Hematopoietic multipotent progenitor cell (in vitro differentiated cells): ENCODE data around the gene FN1. TPM values are rescaled to one million over a fixed set of nuclear protein-coding genes. Genes with fewer than 3 reads are reported as not detected.
"Not testable (repeated sequence)": the region's sequence is repeated elsewhere in the genome, so short reads cannot be mapped to it uniquely, and the experiment has no call there.

Experiments
- DNase-seq, 3 donors: peaks; one replicate each; pipeline ENCODE4 v3.0.0-alpha.2; 2011 to 2015; ENCODE audit warnings: low read depth in 2 of 3, low spot score in 2 of 3
- total RNA-seq: library from RNA; depleted of rRNA; stranded (reverse); fragments of >200 nt; gene quantifications from one replicate; pipeline ENCODE4 v1.2.3, GENCODE V29; 2012

The FN1 gene
- total RNA-seq, 1 donor: 0.54 TPM

DNA sequence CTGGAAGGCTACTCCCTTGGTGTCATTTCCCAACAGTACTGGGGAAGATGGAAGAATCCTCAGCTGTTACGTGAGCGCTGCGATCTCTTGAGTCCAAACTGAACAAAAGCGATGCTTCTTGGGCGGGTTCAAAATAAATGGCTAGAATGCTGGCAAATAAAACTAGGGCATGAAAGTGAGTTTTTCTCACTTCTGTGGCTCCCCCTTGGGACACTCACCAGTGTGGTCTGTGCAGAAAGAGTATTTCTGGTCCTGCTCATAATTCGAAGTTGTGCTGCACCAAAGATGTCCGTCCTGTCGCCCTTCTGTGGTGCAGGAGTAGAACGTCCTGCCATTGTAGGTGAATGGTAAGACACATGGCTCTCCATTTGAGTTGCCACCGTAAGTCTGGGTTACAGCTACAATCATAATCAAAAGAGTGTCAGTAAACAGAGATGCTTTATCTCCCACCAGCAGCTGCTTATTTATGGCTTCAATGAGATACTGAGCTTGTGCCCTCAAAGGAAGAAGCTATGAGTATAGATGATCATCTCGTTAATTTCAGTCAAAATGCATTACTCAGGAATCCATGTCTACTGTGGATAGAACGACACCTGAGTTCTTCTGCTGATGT is 11.8 kb downstream of the FN1 start:
- DNase-seq: no peak

DNA sequence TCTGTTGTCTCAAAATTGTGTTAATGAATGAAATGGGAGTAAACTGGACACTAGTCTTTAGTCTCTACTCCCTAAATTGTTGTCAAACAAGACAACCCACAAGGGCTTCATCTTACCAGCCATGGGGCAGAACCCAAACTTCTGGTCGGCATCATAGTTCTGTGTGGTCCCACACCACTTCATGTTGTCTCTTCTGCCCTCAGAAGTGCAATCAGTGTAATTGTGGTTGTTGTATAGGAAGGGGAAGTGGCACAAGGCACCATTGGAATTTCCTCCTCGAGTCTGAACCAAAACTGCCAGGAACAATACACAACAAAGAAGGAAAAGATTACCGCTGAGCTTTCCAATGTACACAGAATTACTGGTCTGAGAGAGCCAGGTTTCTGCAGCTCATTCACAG is 12.6 kb downstream of the FN1 start:
- no peak for DNase-seq

DNA sequence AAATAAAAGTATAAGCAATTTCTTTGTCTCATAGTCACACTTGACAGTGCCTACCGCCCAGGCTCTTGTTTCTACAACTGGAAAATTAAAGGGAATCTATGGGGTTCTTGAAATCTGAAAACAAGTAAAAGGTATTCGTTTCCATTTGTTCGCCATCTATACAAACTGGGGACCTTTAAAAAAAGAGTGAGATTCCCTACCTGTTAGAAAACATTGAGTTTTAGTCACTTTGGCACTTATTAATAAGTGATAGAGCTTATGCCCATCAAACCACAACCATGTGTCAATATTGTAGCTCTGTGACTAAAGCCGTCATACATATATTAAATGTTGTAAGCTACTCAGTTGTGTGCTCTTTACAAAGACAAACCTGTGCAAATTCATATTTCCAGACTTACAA is 13.2 kb downstream of the FN1 start:
- no peak for DNase-seq

DNA sequence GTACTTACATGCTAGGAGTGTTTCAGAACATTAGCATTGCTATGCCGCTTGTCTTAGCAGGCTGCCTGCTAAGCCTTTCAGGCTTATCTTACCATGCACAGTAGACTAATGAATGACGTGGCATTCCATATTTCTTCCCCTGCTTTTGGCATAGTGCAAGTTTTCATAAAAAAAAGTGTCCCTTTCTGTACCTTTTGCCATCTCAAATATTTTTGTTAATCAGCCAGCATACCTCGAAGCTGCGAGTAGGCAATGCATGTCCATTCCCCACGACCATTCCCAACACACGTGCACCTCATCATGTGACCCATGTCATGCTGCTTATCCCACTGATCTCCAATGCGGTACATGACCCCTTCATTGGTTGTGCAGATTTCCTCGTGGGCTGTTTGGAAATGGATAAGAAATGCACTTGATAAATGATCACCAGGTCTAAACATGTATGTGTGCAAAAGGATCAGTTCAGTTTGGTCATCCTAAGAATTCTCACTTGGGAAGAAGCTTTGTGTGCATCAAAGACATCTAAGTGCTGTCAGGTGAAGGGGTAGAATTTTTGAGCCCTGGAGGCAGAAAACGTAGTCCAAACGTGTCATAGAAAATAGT is 13.9 kb downstream of the FN1 start:
- no peak for DNase-seq

GRCh38 chr2:215420471-215420935 is 15.4 kb downstream of the FN1 start:
- DNase-seq: no peak

DNA sequence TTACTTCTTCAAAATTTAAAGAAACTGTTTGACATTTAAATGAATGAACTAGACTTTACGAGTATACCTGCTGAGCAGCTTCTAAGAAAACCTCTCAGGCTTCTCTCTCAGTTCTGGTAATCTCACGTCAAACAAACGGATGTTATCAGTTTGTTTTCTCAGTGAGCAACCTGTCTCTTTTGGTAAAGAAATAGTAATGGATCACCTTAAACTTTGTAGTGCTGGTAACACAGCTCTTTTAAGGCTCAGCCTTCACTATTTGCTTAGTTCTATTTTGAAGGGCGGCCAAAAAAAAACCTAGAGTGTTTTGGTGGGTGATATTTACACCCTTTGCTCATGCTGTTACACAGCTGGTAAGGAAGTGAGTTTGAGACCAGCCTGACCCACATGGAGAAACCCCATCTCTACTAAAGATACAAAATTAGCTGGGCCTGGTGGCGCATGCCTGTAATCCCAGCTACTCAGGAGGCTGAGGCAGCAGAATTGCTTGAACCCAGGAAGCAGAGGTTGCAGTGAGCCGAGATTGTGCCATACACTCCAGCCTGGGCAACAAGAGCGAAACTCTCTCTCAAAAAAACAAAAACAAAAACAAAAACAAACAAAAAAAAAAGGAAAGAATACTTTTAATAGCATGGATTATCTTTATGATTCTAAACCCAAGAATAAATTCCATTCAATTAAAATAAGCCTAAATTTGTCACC is 15.9 kb downstream of the FN1 start:
- DNase-seq: no peak

- no peak for DNase-seq
Observed at GRCh38 chr2:215419113-215419512, 16.8 kb downstream of the FN1 start.

GRCh38 chr2:215418064-215418963 is 17.6 kb downstream of the FN1 start:
- DNase-seq: no peak

- no peak for DNase-seq
Observed at GRCh38 chr2:215417400-215417951, 18.4 kb downstream of the FN1 start.

- no peak for DNase-seq
Observed at GRCh38 chr2:215416656-215417055, 19.2 kb downstream of the FN1 start.

GRCh38 chr2:215415820-215416577 is 19.9 kb downstream of the FN1 start:
- DNase-seq: no peak

- no peak for DNase-seq
Observed at GRCh38 chr2:215415218-215415617, 20.6 kb downstream of the FN1 start.

- no peak for DNase-seq
Observed at GRCh38 chr2:215414674-215415073, 21.2 kb downstream of the FN1 start.

DNA sequence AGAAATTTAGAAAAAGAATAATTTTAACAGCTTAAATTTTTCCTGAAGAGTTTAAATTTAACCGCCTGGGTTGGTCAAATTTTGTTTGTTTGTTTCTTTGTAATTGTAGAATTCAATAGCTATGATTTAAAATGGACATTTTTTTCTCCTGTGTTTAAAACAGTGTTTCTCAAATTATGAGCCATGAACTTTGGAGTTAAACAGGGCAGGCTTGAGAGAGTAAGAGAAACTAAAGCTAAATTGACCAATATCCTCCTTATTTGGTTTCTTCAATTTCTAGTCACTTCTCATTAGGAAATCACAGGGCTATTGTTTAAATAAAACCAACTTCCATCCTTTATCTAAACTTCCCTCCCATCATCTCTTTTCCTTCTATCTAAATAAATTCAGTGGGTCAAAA is 21.9 kb downstream of the FN1 start:
- DNase-seq: no peak

DNA sequence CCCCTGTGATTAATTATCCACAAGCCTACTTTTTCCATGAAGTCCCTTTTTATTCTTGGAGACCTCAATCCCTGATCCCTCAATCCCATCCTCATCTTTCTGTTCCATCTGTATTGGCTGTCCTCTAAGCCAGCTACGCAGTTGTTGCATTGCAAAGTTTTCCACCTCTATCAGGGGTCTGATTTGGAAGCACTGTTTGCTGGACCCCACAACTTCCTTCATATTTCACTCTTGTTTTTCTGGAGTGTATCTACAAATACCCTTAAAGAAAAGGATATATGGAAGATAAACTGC is 22.4 kb downstream of the FN1 start:
- DNase-seq: no peak

DNA sequence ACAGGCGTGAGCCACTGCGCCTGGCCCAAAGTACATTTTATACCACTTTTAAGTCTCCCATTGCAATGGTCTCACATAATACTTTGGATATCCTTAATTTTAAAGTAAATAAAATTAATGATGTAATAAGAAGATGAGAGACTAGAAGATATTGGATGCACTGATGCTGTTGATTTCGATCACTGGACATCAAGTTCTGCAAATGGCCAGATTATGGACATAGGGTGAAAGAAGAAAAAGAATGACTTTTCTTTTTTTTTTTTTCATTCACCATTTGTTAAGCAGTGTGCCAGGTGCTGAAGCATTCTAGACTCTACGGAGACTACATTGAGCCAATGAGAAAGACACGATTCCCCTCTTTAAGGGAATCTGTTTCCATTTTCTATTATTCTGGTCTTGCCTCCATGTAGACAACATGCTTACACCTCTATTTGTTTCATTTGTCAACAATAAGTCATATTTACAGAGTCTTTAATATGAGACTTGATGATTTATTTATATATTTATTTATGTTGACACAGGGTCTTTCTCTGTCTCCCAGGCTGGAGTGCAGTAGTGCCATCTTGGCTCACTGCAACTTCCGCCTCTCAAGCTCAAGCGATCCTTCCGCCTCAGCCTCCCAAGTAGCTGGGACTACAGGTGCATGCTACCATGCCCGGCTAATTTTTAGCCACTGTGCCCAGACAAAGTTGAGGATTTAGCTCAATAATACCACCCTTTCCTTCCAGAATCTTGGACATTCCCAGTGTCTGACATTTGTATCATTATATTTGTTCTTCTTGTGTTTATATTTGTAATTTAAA is 23.7 kb downstream of the FN1 start:
- no peak for DNase-seq

DNA sequence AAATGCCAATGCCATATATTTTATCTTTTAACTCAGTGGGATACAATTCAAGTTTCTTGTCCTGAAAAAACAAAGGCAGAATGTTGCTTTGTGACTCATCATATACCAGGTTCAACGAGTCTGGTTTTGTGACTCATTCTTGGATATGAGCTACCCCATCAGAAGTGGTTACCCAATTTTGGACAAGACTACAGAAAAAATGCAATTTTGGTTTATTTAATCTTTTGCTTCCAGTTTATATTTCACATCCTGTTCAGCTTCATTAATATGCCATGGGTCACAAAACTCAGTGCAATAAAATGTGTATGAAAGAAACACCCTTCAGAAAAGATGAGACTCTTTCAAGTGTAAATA is 25.0 kb downstream of the FN1 start:
- no peak for DNase-seq

DNA sequence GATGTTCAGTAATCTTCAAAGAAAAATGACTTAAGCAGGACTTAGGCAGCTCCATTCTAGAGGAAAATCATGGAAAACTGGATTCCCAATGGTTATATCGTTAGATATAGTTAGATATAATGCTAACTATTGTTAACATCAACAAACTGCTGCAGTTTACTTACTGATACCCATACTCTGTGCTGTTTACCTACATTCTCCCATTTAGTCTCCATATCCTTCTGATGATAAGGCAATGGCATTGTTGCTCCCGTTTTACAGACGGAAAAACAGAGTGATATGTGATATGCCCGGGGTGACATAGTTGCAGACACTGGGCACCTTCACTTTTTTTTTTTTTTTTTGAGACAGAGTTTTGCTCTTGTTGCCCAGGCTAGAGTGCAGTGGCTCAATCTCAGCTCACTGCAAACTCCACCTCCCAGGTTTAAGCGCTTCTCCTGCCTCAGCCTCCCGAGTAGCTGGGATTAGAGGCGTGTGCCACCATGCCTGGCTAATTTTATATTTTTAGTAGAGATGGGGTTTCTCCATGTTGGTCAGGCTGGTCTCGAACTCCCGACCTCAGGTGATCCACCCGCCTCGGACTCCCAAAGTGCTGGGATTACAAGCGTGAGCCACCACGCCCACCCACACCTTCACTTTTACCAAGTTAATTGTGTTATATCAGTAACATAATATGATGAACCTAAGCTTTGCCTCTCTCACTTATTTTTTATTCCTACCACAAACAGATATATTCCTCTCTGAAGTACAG is 25.5 kb downstream of the FN1 start:
- not testable (repeated sequence) for DNase-seq
